ENCODE data around the gene PPP1R36.
"Not testable (repeated sequence)": the region's sequence is repeated elsewhere in the genome, so short reads cannot be mapped to it uniquely, and the experiment has no call there.

The PPP1R36 gene

DNA sequence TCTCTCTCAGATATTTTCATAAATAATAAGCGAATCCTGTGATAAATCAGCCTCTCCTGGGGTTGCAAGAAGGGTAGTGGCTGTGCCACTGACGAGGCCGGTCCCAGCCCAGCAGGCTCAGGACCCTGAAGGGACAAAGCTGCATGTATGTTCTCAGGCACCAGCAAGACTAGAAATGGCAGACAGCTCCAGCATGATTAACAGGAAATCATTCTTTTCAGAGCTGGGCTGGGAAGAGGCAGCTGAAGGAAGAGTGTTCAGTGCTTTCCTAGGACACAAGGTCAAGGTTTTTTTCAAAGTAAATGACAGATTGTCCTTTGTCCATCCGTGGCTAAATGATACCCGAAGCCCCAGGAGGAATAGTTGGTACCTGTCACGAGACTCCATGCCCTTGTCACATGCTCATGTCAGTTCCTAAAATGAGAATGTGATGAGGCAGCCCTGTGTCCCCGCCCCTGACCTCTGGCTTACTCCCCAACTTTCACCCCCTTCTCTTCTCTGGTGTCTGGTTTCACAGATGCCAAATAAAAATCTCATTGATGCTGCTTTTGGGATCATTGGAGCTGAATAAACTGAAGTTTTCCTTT lies 65.1 kb downstream of the PPP1R36 start:
- no peak for DNase-seq

DNA sequence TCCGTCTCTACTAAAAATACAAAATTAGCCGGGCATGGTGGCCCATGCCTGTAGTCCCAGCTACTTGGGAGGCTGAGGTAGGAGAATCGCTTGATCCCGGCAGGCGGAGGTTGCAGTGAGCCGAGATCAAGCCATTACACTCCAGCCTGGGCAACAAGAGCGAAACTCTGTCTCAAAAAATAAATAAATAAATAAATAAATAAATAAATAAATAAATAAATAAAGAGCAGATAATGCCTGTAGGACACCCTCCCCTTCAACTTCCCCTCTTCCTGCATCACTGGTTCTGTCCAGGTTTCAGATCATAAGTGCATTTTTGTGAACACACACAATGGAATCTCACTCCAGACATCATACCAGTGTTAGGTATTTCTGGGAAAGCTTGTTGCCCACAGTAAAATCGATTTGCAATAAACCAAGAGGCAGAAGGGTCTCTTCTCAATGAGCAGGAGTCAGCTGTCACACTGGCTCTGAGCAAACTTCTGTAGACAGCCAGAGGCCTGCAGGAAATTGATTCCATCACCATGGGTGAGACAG lies 68.2 kb downstream of the PPP1R36 start:
- DNase-seq, result not testable (repeated sequence)

DNA sequence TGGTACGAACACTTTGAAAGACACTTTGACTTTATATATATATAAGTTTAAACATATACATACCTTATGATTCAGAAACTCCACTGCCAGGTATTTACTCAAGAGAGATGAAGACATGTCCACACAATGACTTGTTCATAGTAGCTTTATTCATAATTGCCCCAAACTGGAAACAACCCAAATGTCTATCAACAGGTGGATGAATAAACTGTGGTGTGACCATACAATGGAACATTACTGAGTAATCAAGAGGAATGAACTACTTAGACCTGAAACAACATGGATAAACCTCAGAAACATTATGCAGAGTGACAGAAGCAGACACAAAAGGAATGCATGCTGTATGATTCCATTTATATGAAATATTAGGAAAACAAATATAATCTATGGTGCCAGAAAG lies 71.1 kb downstream of the PPP1R36 start:
- DNase-seq, result no peak

DNA sequence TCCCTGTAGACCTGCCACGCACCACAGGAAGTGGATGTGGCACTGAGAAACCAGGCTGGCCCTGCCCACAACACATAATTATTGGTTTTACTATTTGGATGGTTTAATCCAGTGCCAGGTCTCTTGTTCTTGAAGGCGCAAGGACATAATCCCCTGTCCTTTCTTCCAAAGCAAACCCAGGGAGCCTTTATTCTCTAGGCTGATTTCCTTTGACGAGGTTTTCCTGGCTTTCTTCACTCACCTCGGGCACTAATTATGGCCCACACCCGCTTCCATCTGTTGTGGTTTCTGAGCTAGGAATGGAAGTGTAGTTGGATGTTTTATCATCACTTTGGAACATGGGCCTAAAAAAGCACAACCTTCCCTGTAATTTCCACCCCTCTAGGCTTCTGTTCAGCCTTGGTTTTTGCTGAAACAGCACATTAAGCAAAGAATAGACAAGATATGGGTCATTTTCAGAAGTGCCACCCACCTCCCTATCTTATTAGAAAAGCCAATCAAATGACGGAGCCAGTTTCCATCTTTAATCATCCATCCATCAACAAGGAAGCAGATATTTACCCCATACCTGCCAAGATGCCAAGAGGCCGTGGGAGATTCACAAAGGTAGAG lies 73.9 kb downstream of the PPP1R36 start:
- no peak for DNase-seq

DNA sequence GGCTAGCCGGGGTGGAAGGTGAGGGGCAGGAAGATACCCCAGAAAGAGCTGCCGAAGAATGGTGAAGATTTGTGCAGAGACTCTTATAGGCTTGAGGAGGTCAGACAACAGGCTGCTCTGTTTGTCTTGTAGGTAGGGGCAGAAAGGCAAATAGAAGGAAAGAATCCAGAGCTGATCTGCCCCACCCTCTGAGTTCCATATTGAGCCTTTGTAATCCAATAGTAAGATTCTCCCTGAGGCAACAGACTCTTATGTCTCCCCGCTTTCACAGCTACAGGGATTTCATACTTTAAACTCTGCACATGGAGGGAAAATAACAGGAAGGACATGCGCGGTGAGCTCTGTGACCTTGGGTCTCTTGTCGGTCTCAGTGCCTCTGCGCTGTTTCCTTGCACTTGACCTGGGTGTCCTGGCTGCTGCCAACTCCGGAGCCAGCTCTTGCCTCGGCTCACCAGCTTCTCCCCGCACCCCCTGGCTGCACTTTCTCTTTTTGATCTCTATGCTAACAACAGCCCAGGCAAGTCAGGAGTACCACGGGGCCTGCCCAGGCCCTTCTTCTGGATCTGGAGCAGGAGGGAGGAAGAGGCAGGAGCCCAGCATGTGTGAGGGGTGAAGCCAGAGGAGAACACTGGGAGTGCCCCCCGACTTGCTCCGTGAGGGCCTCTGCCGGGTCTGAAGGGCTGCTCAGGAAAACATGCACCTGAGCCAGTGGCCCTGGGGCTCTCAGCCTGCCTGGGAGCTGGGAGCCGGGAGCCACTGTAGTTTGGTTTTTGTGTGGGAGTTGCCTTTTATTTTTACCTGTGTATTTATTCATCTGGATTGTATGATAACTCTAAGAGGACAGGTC lies 75.8 kb downstream of the PPP1R36 start:
- no peak for DNase-seq

DNA sequence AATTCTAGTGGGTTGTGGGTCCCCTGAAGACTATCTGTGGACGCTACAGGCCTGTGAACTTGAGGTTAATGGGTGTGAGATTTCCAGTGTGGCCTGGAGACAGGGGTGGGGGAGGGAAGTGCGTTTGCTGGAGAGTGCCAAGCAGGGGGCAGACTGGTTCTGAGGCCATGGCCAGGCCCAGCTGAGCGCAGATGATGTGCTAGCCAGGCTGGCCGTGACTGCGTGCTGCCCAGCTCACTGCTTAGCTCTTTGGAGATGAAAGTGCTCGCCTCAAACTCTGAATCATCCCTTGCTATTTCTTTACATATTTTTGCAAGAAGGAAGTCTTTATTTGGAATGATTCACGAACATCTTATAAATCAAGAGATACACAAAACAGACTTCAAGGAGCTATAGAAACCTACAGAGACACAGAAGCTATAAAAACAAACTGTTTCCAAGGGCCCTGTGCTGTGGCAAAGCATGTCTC lies 79.2 kb downstream of the PPP1R36 start:
- DNase-seq, result no peak

DNA sequence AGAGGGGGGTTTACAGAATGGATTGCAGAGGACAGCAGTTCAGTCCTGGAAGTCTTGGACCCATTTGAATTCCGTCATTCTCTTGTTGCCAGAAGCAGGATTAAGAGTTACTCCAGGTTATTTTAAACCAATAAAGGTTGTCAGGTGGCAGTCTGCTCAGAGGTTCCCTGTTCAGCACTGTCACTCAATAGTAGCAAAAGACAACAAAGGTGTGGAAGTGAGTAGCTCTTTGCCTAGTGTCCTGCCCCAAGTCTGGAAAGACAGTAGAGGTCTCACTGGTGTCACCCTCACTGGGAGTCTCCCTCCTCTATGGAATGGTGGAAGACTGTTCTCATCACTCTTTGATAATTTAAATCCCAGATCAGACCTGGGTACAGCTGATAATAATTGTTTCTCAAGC lies 81.0 kb downstream of the PPP1R36 start:
- DNase-seq, result no peak

DNA sequence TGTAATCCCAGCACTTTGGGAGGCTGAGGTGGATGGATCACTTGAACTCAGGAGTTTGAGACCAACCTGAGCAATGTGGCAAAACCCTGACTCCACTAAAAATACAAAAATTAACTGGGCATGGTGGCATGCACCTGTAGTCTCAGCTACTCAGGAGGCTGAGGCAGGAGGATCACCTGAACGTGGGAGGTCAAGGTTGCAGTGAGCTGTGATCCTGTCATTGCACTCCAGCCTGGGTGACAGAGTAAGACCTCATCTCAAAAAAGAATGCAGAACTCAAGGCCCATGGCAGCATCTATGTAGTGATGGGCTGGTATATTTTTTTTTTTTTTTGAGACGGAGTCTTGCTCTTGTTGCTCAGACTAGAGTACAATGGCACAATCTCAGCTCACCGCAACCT lies 81.5 kb downstream of the PPP1R36 start:
- DNase-seq, result not testable (repeated sequence)

DNA sequence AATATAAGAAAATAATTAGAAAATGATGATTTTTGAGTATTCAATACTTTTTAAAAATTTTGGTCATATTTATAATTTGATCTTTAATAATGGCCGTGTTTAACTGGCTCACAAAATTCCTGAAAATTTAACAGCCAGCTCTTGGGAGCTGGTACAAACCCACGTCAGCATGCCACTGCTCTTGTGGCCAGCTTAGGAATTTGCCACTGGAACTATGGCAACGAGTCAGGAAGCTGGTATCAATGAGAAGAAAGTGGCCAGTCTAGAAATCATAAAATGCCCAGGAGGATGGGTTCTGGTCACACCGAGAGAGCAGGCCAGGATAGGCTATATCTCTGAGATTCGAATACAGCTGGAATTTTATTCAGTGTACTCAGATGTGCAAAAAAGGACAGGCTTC lies 82.3 kb downstream of the PPP1R36 start:
- no peak for DNase-seq

DNA sequence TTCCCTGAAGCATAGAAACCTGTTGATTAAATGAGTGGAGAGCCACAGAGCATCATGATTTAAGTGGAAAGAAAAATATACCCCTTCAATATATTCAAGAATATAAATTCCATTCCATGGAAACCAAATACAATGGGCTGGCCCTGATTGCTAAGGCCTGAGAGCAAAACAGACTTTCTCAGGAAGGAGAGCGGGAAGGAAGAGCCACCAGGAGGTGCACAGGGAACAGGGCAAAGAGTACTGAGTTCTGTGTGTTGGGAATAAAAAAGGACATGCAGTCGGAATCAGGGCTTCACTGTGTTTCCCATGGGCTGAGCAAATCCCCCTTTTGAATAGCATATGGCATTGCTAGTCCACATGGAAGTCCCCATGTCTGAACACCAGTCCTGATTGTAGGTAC lies 84.8 kb downstream of the PPP1R36 start:
- DNase-seq, result no peak

DNA sequence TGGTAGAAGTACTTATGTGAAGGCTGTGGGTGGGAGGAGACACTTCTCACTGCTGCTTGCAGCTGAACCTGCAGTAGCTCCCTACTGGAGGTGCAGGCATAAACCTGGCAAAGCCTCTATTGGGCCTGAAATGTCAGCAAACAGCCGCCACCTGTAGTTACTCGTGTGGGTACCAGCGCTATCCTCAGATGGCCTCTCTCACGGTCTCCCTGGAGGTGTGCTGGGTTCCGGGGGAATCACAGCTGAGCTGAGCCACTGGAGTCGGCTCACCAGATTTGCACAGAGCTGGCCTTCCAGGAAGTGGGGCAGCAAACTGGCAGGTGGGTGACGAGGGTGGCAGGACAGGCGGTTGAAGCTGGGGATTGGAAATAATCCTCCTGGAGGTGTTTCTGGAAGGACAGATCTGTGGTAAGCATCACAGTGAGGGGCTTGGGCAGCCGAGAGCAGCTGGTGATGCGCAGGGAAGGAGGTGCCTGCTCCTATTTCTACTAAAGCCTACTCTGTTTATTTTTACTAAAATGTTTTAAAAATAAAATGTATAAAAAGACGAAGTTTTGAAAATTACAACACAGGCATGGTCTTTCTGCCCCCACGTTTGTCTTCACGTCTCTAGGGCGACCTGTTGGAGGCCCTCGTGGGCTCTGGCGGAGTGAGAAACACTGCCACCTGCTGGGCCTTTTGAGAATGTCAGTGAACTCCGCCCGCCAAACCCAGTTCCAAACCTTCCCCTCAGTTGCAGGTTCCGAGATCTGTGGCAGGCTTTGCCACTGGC lies 86.6 kb downstream of the PPP1R36 start:
- DNase-seq, result peak; percentile 76

DNA sequence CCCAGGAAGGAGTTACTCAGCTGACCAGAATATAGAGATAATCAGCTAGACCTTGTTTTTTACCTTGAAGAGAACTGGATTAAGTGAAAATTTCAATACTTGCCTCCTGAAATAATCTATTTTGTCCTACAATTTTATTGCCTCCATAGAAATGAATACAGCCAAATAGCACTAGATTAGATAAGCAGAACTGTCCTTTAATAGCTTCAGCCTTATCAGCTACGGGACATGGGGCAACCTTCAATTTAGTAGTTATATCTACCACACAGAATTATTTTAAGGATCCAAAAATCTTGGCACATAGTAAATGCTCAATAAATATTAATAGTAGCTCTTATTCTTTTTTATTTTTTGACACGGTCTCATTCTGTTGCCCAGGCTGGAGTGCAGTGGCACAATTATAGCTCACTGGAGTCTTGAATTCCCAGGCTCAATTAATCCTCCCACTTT lies 87.2 kb downstream of the PPP1R36 start:
- DNase-seq, result no peak

DNA sequence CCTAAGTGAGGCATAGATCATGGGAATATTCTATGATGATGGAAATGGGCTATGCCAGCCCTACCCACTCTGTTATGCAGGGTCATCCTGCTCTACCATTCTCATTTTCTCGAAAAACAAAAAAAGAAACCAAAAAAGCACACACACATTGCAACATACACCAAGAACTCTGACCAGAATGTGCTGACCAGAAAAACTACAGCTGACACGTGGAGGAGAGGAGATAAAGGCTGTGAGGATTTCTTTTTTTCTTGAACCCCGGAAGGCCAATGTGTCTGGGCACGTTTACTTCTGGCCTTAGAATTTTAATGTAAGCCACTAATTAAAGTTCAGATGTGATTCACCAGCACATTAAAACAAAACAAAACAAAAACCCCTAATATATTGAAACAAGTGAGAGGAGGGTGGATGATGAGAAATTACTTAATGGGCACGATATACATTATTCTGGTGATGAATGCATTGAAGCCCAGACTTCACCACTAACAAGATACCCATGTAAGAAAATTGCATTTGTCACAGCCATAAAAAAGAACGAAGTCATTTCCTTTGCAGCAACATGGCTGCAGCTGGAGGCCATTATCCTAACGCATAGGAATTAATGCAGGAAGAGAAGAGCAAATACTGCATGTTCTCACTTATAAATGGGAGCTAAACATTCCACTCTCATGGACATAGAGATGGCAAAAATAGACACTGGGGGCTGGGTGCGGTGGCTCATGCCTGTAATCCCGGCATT lies 88.1 kb downstream of the PPP1R36 start:
- DNase-seq, result no peak

DNA sequence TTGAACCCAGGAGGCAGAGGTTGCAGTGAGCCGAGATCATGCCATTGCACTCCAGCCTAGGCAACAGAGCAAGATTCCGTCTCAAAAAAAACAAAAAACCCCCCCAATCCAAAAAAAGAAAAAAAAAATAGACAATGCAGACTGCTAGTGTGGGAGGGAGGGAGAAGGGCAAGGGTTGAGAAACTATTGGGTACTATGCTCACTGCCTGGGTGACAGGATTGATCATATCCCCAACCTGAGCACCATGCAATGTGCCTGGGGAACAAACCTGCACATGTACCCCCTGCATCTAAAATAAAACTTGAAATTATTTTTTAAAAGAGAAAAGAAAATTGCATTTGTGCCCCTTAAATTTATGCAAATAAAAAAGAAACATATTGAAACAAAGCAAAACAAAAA lies 88.9 kb downstream of the PPP1R36 start:
- DNase-seq, result no peak
